K562 (cell line): Measurements from ENCODE around the gene FSTL4. TPM values are rescaled to one million over a fixed set of nuclear protein-coding genes. Genes with fewer than 3 reads are reported as not detected.

Experiments used
- ATAC-seq: fragments of 200-7000 bp; cut with Tn5 transposase; 3 replicates; pipeline ENCODE4 v1.9.1; 2020; ENCODE audit warnings: moderate library complexity
- BruUV-seq: library from RNA; stranded (reverse); fragments of 400-500 nt; replicated peaks from 2 replicates; lab custom pipeline; 2021; lab: Mats Ljungman, UMichigan
- CTCF ChIA-PET: fragments of 300-600 bp; formaldehyde crosslinking; extraction: SDS; loops from one replicate; lab custom pipeline; 2021; ENCODE audit warnings: low intra/inter-chr PET ratio; lab: Yijun Ruan, JAX
- POLR2A ChIA-PET: fragments of 300-600, 350-650 bp; sonication (Branson Sonifier 250); formaldehyde crosslinking; extraction: SDS; loops from one replicate; lab custom pipeline; 2021; ENCODE audit warnings: antibody characterized with exemption, inconsistent platforms; lab: Yijun Ruan, JAX
- DNase-seq, 4 experiments: peaks; one replicate each; pipeline versions ENCODE4 v3.0.0 to v3.0.0-alpha.2; 2011 to 2018; ENCODE audit warnings: low spot score in 3 of 4, mixed read lengths in 3 of 4; ENCODE audit errors: extremely low read depth in 1 of 4
- FAIRE-seq: peaks from 2 replicates; lab custom pipeline; 2011; peaks lifted over from hg19 to GRCh38; lab: Jason Lieb, UNC
- H2AFZ ChIP-seq: 2 replicates; pipeline ENCODE4 v1.6.0; 2011; ENCODE audit warnings: low read depth, low read length, control low read depth, inconsistent platforms
- H3K27ac ChIP-seq: fragments of 200-600 bp; 3 replicates; pipeline ENCODE4 v1.8.0; 2011; ENCODE audit warnings: low read depth, mild to moderate bottlenecking, control low read depth, inconsistent platforms, low read length, moderate library complexity, mixed read lengths; ENCODE audit errors: extremely low read depth
- H3K27me3 ChIP-seq, 2 experiments: fragments of 300-600 bp in 1 of 2; 2 replicates in 1 of 2; 3 replicates in 1 of 2; pipeline versions ENCODE4 v1.6.0 to v1.8.0; 2011; ENCODE audit warnings: inconsistent platforms in 2 of 2, low read length in 2 of 2, mild to moderate bottlenecking in 1 of 2, mixed read lengths in 1 of 2, moderate library complexity in 1 of 2; ENCODE audit not compliant: control insufficient read depth in 2 of 2, insufficient read depth in 2 of 2
- H3K36me3 ChIP-seq: fragments of 300-600 bp; 3 replicates; pipeline ENCODE4 v1.8.0; 2011; ENCODE audit warnings: mild to moderate bottlenecking, low read length, inconsistent platforms; ENCODE audit not compliant: control insufficient read depth, insufficient read depth
- H3K4me1 ChIP-seq, 2 experiments: fragments of 200-600 bp in 1 of 2; replicated peaks in 1 of 2; 2 replicates in 1 of 2; 3 replicates in 1 of 2; pipeline versions ENCODE4 v1.5.1 to v1.8.0; 2011; ENCODE audit warnings: inconsistent platforms in 2 of 2, low read length in 2 of 2, mild to moderate bottlenecking in 1 of 2, mixed read lengths in 1 of 2, moderate library complexity in 1 of 2; ENCODE audit not compliant: control insufficient read depth in 2 of 2, insufficient read depth in 2 of 2
- H3K4me2 ChIP-seq: 2 replicates; pipeline ENCODE4 v1.6.1; 2011; ENCODE audit warnings: low read length, control low read depth, inconsistent platforms, mixed read lengths; ENCODE audit not compliant: insufficient read depth
- H3K4me3 ChIP-seq: fragments of 200-600 bp; sonication (generic), shearing (Covaris generic); 2 replicates; pipeline ENCODE4 v1.5.1; 2016; ENCODE audit warnings: control low read depth, inconsistent platforms
- H3K79me2 ChIP-seq: fragments of 200-600 bp; 3 replicates; pipeline ENCODE4 v1.8.0; 2011; ENCODE audit warnings: low read length, inconsistent platforms; ENCODE audit not compliant: control insufficient read depth, insufficient read depth
- H3K9ac ChIP-seq, 2 experiments: 2 replicates each; pipeline versions ENCODE4 v1.6.0 to v1.6.1; 2011; ENCODE audit warnings: low read depth in 2 of 2, low read length in 2 of 2, control low read depth in 1 of 2, inconsistent platforms in 1 of 2, mild to moderate bottlenecking in 1 of 2, mixed read lengths in 1 of 2; ENCODE audit not compliant: insufficient read depth in 1 of 2
- H3K9me1 ChIP-seq: one replicate; pipeline ENCODE4 v1.6.0; 2011; ENCODE audit warnings: inconsistent platforms, mild to moderate bottlenecking, low read length, moderate library complexity; ENCODE audit not compliant: control insufficient read depth, insufficient read depth
- H3K9me3 ChIP-seq: replicated peaks from 2 replicates; pipeline ENCODE4 v1.5.1; 2011; ENCODE audit warnings: low read depth, low read length, inconsistent platforms; ENCODE audit not compliant: control insufficient read depth, insufficient read depth
- H4K20me1 ChIP-seq: replicated peaks from 2 replicates; pipeline ENCODE4 v1.6.1; 2011; ENCODE audit warnings: low read length, inconsistent platforms, mixed read lengths; ENCODE audit not compliant: control insufficient read depth, insufficient read depth
- ERF ChIP-seq: fragments of 450-650 bp; formaldehyde crosslinking; IDR thresholded peaks from 2 replicates; pipeline ENCODE4 v1.4.0; 2020; ENCODE audit warnings: mild to moderate bottlenecking, mixed read lengths
- FOSL1 ChIP-seq: fragments of 200-800 bp; sonication (Bioruptor generic); conservative IDR thresholded peaks from 2 replicates; pipeline ENCODE4 v1.6.1; 2016; ENCODE audit warnings: missing genetic modification characterization, missing compliant biosample characterization
- RBM39 ChIP-seq: fragments of 200-400 bp; formaldehyde crosslinking; optimal IDR thresholded peaks from 2 replicates; pipeline ENCODE3; 2018; ENCODE audit warnings: low read depth, low read length
- SPI1 ChIP-seq: IDR thresholded peaks from 2 replicates; pipeline ENCODE4 v1.6.1; 2011; ENCODE audit warnings: low read depth, low read length, control low read depth, borderline replicate concordance
- THRAP3 ChIP-seq: fragments of 450-650 bp; IDR thresholded peaks from 2 replicates; pipeline ENCODE4 v1.6.1; 2016; ENCODE audit warnings: mild to moderate bottlenecking, inconsistent platforms, borderline replicate concordance
- U2AF2 ChIP-seq: fragments of 200-400 bp; formaldehyde crosslinking; optimal IDR thresholded peaks from 2 replicates; pipeline ENCODE3; 2017; ENCODE audit warnings: low read depth, mild to moderate bottlenecking, low read length
- XRCC5 ChIP-seq: fragments of 200-400 bp; formaldehyde crosslinking; IDR thresholded peaks from 2 replicates; pipeline ENCODE4 v1.6.1; 2017; ENCODE audit warnings: low read depth, mild to moderate bottlenecking, low read length
- ZNF197 ChIP-seq: fragments of 200-800 bp; sonication (Bioruptor generic); IDR thresholded peaks from 2 replicates; pipeline ENCODE4 v1.6.1; 2016; ENCODE audit warnings: low read depth, missing genetic modification characterization, missing compliant biosample characterization
- ZNF232 ChIP-seq: sonication (generic); formaldehyde crosslinking; IDR thresholded peaks from 2 replicates; pipeline ENCODE4 v1.8.0; 2022; ENCODE audit warnings: mild to moderate bottlenecking, missing genetic modification reagents
- ZNF561 ChIP-seq: fragments of 450-650 bp; formaldehyde crosslinking; conservative IDR thresholded peaks from 2 replicates; pipeline ENCODE4 v1.4.0; 2020; ENCODE audit warnings: mild to moderate bottlenecking, moderate library complexity
- WGBS: fragments of 100-300 bp; shearing (Covaris generic); methylation state at CpG from one replicate; pipeline ENCODE4 v1.1.6; 2016; ENCODE audit warnings: low coverage, mixed read lengths; ENCODE audit not compliant: insufficient coverage; ENCODE audit errors: missing lambda C conversion rate; 5-methylcytosine and 5-hydroxymethylcytosine counted together
- in situ Hi-C: fragments of 300-500 bp; cut with MboI; formaldehyde crosslinking; loops from 4 replicates; pipeline ENCODE4 v1.15.0; 2018; ENCODE audit warnings: inconsistent platforms, mixed read lengths
- intact Hi-C: fragments of 100-400 bp; cut with micrococcal nuclease; formaldehyde crosslinking; loops from 2 replicates; pipeline ENCODE4 v1.14.2; 2022
- polyA plus RNA-seq, 8 experiments: library from polyadenylated mRNA; depleted of rRNA in 4 of 8; stranded (reverse) in 5 of 8; unstranded in 3 of 8; fragments of >200 nt; fragmentation: Nextera tagmentation in 2 of 8; fragmentation: Illumina TruSeq in 1 of 8; extraction: Ambion mirVana in 2 of 8; extraction: Trizol in 1 of 8; gene quantifications; 2 replicates each; pipeline versions ENCODE4 v1.2.1 to v1.2.3, GENCODE V29; 2011 to 2014; ENCODE audit warnings: inconsistent platforms in 1 of 8, missing spikeins in 1 of 8
- total RNA-seq, 7 experiments: library from RNA; depleted of rRNA in 6 of 7; stranded (reverse); fragments of >200 nt in 6 of 7; fragmentation: Illumina TruSeq in 2 of 7; extraction: Trizol in 2 of 7; gene quantifications; 2 replicates each; pipeline versions ENCODE4 v1.2.1 to v1.2.3, GENCODE V29; 2011 to 2021; ENCODE audit warnings: low replicate concordance in 1 of 7
- TF ChIP-seq, protein P1 (sequence below), 2 experiments: fragments of 450-650 bp; IDR thresholded peaks; 2 replicates each; pipeline ENCODE4 v1.6.1; 2018; ENCODE audit warnings: mild to moderate bottlenecking in 2 of 2, low read depth in 1 of 2; ENCODE audit not compliant: partially characterized antibody in 2 of 2
- TF ChIP-seq, protein P2 (sequence below): sonication (generic); IDR thresholded peaks from 2 replicates; pipeline ENCODE4 v1.6.1; 2016
- TF ChIP-seq, protein P3 (sequence below): sonication (generic); formaldehyde crosslinking; IDR thresholded peaks from 2 replicates; pipeline ENCODE4 v1.8.0; 2022; ENCODE audit warnings: mild to moderate bottlenecking, missing genetic modification reagents

FSTL4 gene
- total and polyA plus RNA-seq, 9 of the 15 experiments (the other 6 are each of a cell fraction or from before 2014, with no cell fraction given), result 0.08 to 0.18 (median 0.10) TPM; not detected in 5

DNA sequence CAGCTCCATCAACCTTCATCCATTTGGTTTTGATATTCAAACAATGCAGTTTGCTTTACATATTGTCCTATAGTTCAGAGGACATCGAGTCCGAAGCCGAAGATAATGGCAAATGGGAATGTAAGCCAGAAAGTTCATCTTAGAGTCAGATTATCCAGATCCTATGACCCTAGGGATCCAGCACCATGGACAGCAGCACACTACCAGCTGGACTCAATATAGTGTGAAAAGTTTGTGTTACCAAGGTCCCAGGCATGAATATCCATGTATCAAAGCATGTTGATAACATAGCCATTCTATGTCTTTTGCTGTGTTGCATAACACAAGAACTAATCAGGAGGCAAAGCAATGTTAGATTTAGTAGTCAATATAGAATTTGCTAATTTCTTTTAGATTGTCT is 46.3 kb downstream of the FSTL4 start:
- Histone ChIP-seq H3K9me3 (no peaks in the 10 kb centered on the region), H2AFZ (no peak overlapping the region), H3K9ac (no peak overlapping the region), H3K27ac (no peak overlapping the region), H3K4me3 (no peak overlapping the region), H3K79me2 (no peaks in the 10 kb centered on the region), H3K4me2 (no peak overlapping the region), H3K9me1 (no peaks in the 10 kb centered on the region), H4K20me1 (peaks cover 8% of the 10 kb centered on the region; the same call in 1 of the 2 replicates), H3K36me3 (no peaks in the 10 kb centered on the region), H3K4me1 (no peaks in the 10 kb centered on the region), H3K27me3 (peaks cover 0 to 4% of the 10 kb centered on the region in 2 experiments; a peak in 1 of 5 replicates)
- ChIA-PET POLR2A (no interaction called here), CTCF (no interaction called here)
- FAIRE-seq (peak; percentile 58), DNase-seq (peak; percentile 26 to 44 (median 34)), ATAC-seq (peak; percentile 56; the same call in 2 of the 3 replicates)
- BruUV-seq, result no TSS peak
- intact Hi-C loops (no loop called here), in situ Hi-C loops (no loop called here)
- 0% methylated on average over 3 of the region's 3 CpGs for WGBS
- TF ChIP-seq XRCC5, result no peak
- TF ChIP-seq, protein P1, sequence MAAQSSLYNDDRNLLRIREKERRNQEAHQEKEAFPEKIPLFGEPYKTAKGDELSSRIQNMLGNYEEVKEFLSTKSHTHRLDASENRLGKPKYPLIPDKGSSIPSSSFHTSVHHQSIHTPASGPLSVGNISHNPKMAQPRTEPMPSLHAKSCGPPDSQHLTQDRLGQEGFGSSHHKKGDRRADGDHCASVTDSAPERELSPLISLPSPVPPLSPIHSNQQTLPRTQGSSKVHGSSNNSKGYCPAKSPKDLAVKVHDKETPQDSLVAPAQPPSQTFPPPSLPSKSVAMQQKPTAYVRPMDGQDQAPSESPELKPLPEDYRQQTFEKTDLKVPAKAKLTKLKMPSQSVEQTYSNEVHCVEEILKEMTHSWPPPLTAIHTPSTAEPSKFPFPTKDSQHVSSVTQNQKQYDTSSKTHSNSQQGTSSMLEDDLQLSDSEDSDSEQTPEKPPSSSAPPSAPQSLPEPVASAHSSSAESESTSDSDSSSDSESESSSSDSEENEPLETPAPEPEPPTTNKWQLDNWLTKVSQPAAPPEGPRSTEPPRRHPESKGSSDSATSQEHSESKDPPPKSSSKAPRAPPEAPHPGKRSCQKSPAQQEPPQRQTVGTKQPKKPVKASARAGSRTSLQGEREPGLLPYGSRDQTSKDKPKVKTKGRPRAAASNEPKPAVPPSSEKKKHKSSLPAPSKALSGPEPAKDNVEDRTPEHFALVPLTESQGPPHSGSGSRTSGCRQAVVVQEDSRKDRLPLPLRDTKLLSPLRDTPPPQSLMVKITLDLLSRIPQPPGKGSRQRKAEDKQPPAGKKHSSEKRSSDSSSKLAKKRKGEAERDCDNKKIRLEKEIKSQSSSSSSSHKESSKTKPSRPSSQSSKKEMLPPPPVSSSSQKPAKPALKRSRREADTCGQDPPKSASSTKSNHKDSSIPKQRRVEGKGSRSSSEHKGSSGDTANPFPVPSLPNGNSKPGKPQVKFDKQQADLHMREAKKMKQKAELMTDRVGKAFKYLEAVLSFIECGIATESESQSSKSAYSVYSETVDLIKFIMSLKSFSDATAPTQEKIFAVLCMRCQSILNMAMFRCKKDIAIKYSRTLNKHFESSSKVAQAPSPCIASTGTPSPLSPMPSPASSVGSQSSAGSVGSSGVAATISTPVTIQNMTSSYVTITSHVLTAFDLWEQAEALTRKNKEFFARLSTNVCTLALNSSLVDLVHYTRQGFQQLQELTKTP (IDR thresholded peaks at IDR 0.05; ENCODE audit: low read depth in 1 of 2, partially characterized antibody in 2 of 2), result peak in 1 of 2 experiments; percentile 70
- TF ChIP-seq THRAP3, result no peak
- peak; percentile 25; the same call in 1 of the 2 replicates for TF ChIP-seq ZNF232 (CRISPR knock-in tag)
- no peak for TF ChIP-seq RBM39
- TF ChIP-seq U2AF2, result no peak
- TF ChIP-seq SPI1, result no peak
- TF ChIP-seq ERF, result no peak
- TF ChIP-seq ZNF197 (CRISPR knock-in tag), result no peak
- no peak for TF ChIP-seq ZNF561 (CRISPR knock-in tag)
- TF ChIP-seq, protein P2, sequence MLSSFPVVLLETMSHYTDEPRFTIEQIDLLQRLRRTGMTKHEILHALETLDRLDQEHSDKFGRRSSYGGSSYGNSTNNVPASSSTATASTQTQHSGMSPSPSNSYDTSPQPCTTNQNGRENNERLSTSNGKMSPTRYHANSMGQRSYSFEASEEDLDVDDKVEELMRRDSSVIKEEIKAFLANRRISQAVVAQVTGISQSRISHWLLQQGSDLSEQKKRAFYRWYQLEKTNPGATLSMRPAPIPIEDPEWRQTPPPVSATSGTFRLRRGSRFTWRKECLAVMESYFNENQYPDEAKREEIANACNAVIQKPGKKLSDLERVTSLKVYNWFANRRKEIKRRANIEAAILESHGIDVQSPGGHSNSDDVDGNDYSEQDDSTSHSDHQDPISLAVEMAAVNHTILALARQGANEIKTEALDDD, result no peak
- TF ChIP-seq FOSL1, result no peak
- TF ChIP-seq, protein P3, sequence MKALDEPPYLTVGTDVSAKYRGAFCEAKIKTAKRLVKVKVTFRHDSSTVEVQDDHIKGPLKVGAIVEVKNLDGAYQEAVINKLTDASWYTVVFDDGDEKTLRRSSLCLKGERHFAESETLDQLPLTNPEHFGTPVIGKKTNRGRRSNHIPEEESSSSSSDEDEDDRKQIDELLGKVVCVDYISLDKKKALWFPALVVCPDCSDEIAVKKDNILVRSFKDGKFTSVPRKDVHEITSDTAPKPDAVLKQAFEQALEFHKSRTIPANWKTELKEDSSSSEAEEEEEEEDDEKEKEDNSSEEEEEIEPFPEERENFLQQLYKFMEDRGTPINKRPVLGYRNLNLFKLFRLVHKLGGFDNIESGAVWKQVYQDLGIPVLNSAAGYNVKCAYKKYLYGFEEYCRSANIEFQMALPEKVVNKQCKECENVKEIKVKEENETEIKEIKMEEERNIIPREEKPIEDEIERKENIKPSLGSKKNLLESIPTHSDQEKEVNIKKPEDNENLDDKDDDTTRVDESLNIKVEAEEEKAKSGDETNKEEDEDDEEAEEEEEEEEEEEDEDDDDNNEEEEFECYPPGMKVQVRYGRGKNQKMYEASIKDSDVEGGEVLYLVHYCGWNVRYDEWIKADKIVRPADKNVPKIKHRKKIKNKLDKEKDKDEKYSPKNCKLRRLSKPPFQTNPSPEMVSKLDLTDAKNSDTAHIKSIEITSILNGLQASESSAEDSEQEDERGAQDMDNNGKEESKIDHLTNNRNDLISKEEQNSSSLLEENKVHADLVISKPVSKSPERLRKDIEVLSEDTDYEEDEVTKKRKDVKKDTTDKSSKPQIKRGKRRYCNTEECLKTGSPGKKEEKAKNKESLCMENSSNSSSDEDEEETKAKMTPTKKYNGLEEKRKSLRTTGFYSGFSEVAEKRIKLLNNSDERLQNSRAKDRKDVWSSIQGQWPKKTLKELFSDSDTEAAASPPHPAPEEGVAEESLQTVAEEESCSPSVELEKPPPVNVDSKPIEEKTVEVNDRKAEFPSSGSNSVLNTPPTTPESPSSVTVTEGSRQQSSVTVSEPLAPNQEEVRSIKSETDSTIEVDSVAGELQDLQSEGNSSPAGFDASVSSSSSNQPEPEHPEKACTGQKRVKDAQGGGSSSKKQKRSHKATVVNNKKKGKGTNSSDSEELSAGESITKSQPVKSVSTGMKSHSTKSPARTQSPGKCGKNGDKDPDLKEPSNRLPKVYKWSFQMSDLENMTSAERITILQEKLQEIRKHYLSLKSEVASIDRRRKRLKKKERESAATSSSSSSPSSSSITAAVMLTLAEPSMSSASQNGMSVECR, result 0 out of 2 replicates have a peak, but pooled peaks have one; percentile 29
